ENCODE measurements around the gene HLA-DRB1.
"Not testable (repeated sequence)": the region's sequence is repeated elsewhere in the genome, so short reads cannot be mapped to it uniquely, and the experiment has no call there.

The HLA-DRB1 gene

GRCh38 chr6:32589596-32590449 lies at the start of gene HLA-DRB1:
Gene HLA-DRB1, minus strand, starts transcription at chr6:32589848. Its CDS starts 106 bp downstream, at chr6:32589742.
- no peak for DNase-seq (ENCODE audit: low read depth in 4 of 4, low spot score in 1 of 4)

- DNase-seq (ENCODE audit: low read depth in 4 of 4, low spot score in 1 of 4): no peak
Observed at GRCh38 chr6:32638532-32639219, 49.0 kb upstream of the HLA-DRB1 start.

GRCh38 chr6:32637883-32638282 lies 48.2 kb upstream of the HLA-DRB1 start:
- no peak for DNase-seq (ENCODE audit: low read depth in 4 of 4, low spot score in 1 of 4)

- no peak for DNase-seq (ENCODE audit: low read depth in 4 of 4, low spot score in 1 of 4)
Observed at GRCh38 chr6:32637219-32637880, 47.7 kb upstream of the HLA-DRB1 start, which contains the start of gene HLA-DQA1. Gene HLA-DQA1, plus strand, starts transcription at chr6:32637406. Its CDS starts 53 bp downstream, at chr6:32637459.

GRCh38 chr6:32635526-32636123 lies 46.0 kb upstream of the HLA-DRB1 start:
- DNase-seq (ENCODE audit: low read depth in 4 of 4, low spot score in 1 of 4): no peak

- DNase-seq (ENCODE audit: low read depth in 4 of 4, low spot score in 1 of 4): not testable (repeated sequence)
Observed at GRCh38 chr6:32629793-32630192, 40.1 kb upstream of the HLA-DRB1 start.

- no peak for DNase-seq (ENCODE audit: low read depth in 4 of 4, low spot score in 1 of 4)
Observed at GRCh38 chr6:32627831-32628230, 38.2 kb upstream of the HLA-DRB1 start.

- DNase-seq (ENCODE audit: low read depth in 4 of 4, low spot score in 1 of 4): no peak
Observed at GRCh38 chr6:32627249-32627648, 37.6 kb upstream of the HLA-DRB1 start.

GRCh38 chr6:32625137-32625536 lies 35.5 kb upstream of the HLA-DRB1 start:
- DNase-seq (ENCODE audit: low read depth in 4 of 4, low spot score in 1 of 4): no peak

- no peak for DNase-seq (ENCODE audit: low read depth in 4 of 4, low spot score in 1 of 4)
Observed at GRCh38 chr6:32624565-32624964, 34.9 kb upstream of the HLA-DRB1 start.

GRCh38 chr6:32623693-32624092 lies 34.0 kb upstream of the HLA-DRB1 start:
- DNase-seq (ENCODE audit: low read depth in 4 of 4, low spot score in 1 of 4): no peak

GRCh38 chr6:32622545-32623401 lies 33.1 kb upstream of the HLA-DRB1 start:
- peak in 1 of 4 experiments; percentile 25 for DNase-seq (ENCODE audit: low read depth in 4 of 4, low spot score in 1 of 4)

- no peak for DNase-seq (ENCODE audit: low read depth in 4 of 4, low spot score in 1 of 4)
Observed at GRCh38 chr6:32621372-32621771, 31.7 kb upstream of the HLA-DRB1 start.

GRCh38 chr6:32617751-32618150 lies 28.1 kb upstream of the HLA-DRB1 start:
- no peak for DNase-seq (ENCODE audit: low read depth in 4 of 4, low spot score in 1 of 4)

GRCh38 chr6:32615885-32616532 lies 26.4 kb upstream of the HLA-DRB1 start:
- DNase-seq (ENCODE audit: low read depth in 4 of 4, low spot score in 1 of 4): no peak

GRCh38 chr6:32614366-32615081 lies 24.9 kb upstream of the HLA-DRB1 start:
- no peak for DNase-seq (ENCODE audit: low read depth in 4 of 4, low spot score in 1 of 4)

- no peak for DNase-seq (ENCODE audit: low read depth in 4 of 4, low spot score in 1 of 4)
Observed at GRCh38 chr6:32613475-32613874, 23.8 kb upstream of the HLA-DRB1 start.

GRCh38 chr6:32610682-32611296 lies 21.1 kb upstream of the HLA-DRB1 start:
- no peak for DNase-seq (ENCODE audit: low read depth in 4 of 4, low spot score in 1 of 4)
